H9 (cell line): ENCODE measurements around the gene SNAPC2. TPM values are rescaled to one million over a fixed set of nuclear protein-coding genes. Genes with fewer than 3 reads are reported as not detected.

ENCODE experiments used
- DNase-seq: peaks from one replicate; pipeline ENCODE4 v3.0.0-alpha.2; 2017
- H2AFZ ChIP-seq: one replicate; pipeline ENCODE4 v1.6.1; 2013; ENCODE audit warnings: mild to moderate bottlenecking, low read length, control low read depth, moderate library complexity
- H2AK5ac ChIP-seq: 2 replicates; pipeline ENCODE4 v1.6.1; 2013; ENCODE audit warnings: low read length, control low read depth, mixed read lengths; ENCODE audit not compliant: insufficient read length
- H2BK120ac ChIP-seq: one replicate; pipeline ENCODE4 v1.6.1; 2013; ENCODE audit warnings: low read depth, mild to moderate bottlenecking, low read length, control low read depth, inconsistent platforms; ENCODE audit not compliant: poor library complexity, severe bottlenecking
- H2BK12ac ChIP-seq: 2 replicates; pipeline ENCODE4 v1.6.1; 2013; ENCODE audit warnings: low read length, control low read depth, mixed read lengths, low read depth; ENCODE audit not compliant: insufficient read length
- H2BK15ac ChIP-seq: 2 replicates; pipeline ENCODE4 v1.6.1; 2013; ENCODE audit warnings: low read depth, low read length, control low read depth
- H2BK20ac ChIP-seq: one replicate; pipeline ENCODE4 v1.6.1; 2013; ENCODE audit warnings: low read depth, mild to moderate bottlenecking, low read length, control low read depth, inconsistent platforms; ENCODE audit not compliant: poor library complexity, severe bottlenecking
- H2BK5ac ChIP-seq: 2 replicates; pipeline ENCODE4 v1.6.1; 2013; ENCODE audit warnings: low read length, control low read depth, mixed read lengths; ENCODE audit not compliant: insufficient read length
- H3K14ac ChIP-seq: 2 replicates; pipeline ENCODE4 v1.6.1; 2013; ENCODE audit warnings: low read length, control low read depth; ENCODE audit not compliant: insufficient read depth
- H3K18ac ChIP-seq: 2 replicates; pipeline ENCODE4 v1.6.1; 2013; ENCODE audit warnings: low read depth, mild to moderate bottlenecking, mixed read lengths, low read length, control low read depth; ENCODE audit not compliant: insufficient read length
- H3K23ac ChIP-seq: 2 replicates; pipeline ENCODE4 v1.6.1; 2013; ENCODE audit warnings: low read length, control low read depth, mixed read lengths, low read depth; ENCODE audit not compliant: insufficient read length
- H3K23me2 ChIP-seq: 2 replicates; pipeline ENCODE4 v1.6.1; 2013; ENCODE audit warnings: low read depth, mild to moderate bottlenecking, mixed read lengths, low read length, control low read depth; ENCODE audit not compliant: insufficient read length, poor library complexity, severe bottlenecking
- H3K27ac ChIP-seq: 2 replicates; pipeline ENCODE4 v1.5.1; 2013; ENCODE audit warnings: low read length, control low read depth, mixed read lengths, low read depth; ENCODE audit not compliant: insufficient read length
- H3K27me3 ChIP-seq: 2 replicates; pipeline ENCODE4 v1.6.1; 2013; ENCODE audit warnings: low read length, control low read depth, inconsistent platforms; ENCODE audit not compliant: insufficient read depth
- H3K4ac ChIP-seq: 2 replicates; pipeline ENCODE4 v1.6.1; 2013; ENCODE audit warnings: low read depth, mild to moderate bottlenecking, control low read depth, inconsistent platforms, low read length, moderate library complexity
- H3K4me1 ChIP-seq: 2 replicates; pipeline ENCODE4 v1.6.1; 2013; ENCODE audit warnings: low read length, control low read depth, inconsistent platforms; ENCODE audit not compliant: insufficient read depth
- H3K4me2 ChIP-seq: 2 replicates; pipeline ENCODE4 v1.6.1; 2013; ENCODE audit warnings: low read length, control low read depth, mixed read lengths; ENCODE audit not compliant: insufficient read length, insufficient read depth
- H3K56ac ChIP-seq: 2 replicates; pipeline ENCODE4 v1.6.1; 2013; ENCODE audit warnings: low read depth, mild to moderate bottlenecking, mixed read lengths, low read length, control low read depth; ENCODE audit not compliant: insufficient read length
- H3K79me1 ChIP-seq: 2 replicates; pipeline ENCODE4 v1.6.1; 2013; ENCODE audit warnings: low read depth, mild to moderate bottlenecking, moderate library complexity, low read length, control low read depth, inconsistent platforms; ENCODE audit not compliant: insufficient read depth, poor library complexity, severe bottlenecking
- H3K79me2 ChIP-seq: 2 replicates; pipeline ENCODE4 v1.6.1; 2013; ENCODE audit warnings: low read length, control low read depth, inconsistent platforms; ENCODE audit not compliant: insufficient read depth
- H3K9ac ChIP-seq: 2 replicates; pipeline ENCODE4 v1.6.1; 2013; ENCODE audit warnings: low read length, control low read depth, mixed read lengths; ENCODE audit not compliant: insufficient read length; ENCODE audit errors: extremely low read depth
- H3K9me3 ChIP-seq: one replicate; pipeline ENCODE4 v1.6.1; 2013; ENCODE audit warnings: low read depth, low read length, inconsistent platforms; ENCODE audit not compliant: control insufficient read depth
- H3T11ph ChIP-seq: one replicate; pipeline ENCODE4 v1.6.1; 2013; ENCODE audit warnings: mild to moderate bottlenecking, low read length, control low read depth, inconsistent platforms
- H4K20me1 ChIP-seq: one replicate; pipeline ENCODE4 v1.6.1; 2013; ENCODE audit not compliant: control insufficient read depth, insufficient read length, insufficient read depth
- H4K5ac ChIP-seq: 2 replicates; pipeline ENCODE4 v1.6.1; 2013; ENCODE audit warnings: low read depth, mild to moderate bottlenecking, mixed read lengths, low read length, control low read depth; ENCODE audit not compliant: insufficient read length
- H4K8ac ChIP-seq: replicated peaks from 2 replicates; pipeline ENCODE4 v1.6.1; 2013; ENCODE audit warnings: low read length, control low read depth, mixed read lengths, low read depth; ENCODE audit not compliant: insufficient read length
- H4K91ac ChIP-seq: 2 replicates; pipeline ENCODE4 v1.6.1; 2013; ENCODE audit warnings: low read depth, mild to moderate bottlenecking, moderate library complexity, mixed read lengths, low read length, control low read depth; ENCODE audit not compliant: insufficient read length
- H3K27ac Mint-ChIP-seq, 3 experiments: 2 replicates in 2 of 3; 3 replicates in 1 of 3; pipeline ENCODE4 v1.8.0; 2020 to 2021; ENCODE audit warnings: mixed read lengths in 3 of 3, mild to moderate bottlenecking in 1 of 3, moderate library complexity in 1 of 3
- H3K27me3 Mint-ChIP-seq: 2 replicates; pipeline ENCODE4 v1.8.0; 2021; ENCODE audit warnings: low read depth, mild to moderate bottlenecking, moderate library complexity, mixed read lengths
- H3K36me3 Mint-ChIP-seq, 3 experiments: 2 replicates in 2 of 3; 3 replicates in 1 of 3; pipeline ENCODE4 v1.8.0; 2020 to 2021; ENCODE audit warnings: low read depth in 3 of 3, mixed read lengths in 3 of 3; ENCODE audit not compliant: insufficient read depth in 1 of 3
- H3K4me1 Mint-ChIP-seq, 2 experiments: 2 replicates each; pipeline ENCODE4 v1.8.0; 2020; ENCODE audit warnings: mixed read lengths in 2 of 2
- H3K4me3 Mint-ChIP-seq, 2 experiments: 2 replicates in 1 of 2; 3 replicates in 1 of 2; pipeline ENCODE4 v1.8.0; 2020 to 2021; ENCODE audit warnings: mild to moderate bottlenecking in 2 of 2, mixed read lengths in 2 of 2, moderate library complexity in 1 of 2
- H3K9me3 Mint-ChIP-seq, 2 experiments: 2 replicates in 1 of 2; 3 replicates in 1 of 2; pipeline ENCODE4 v1.8.0; 2020; ENCODE audit warnings: mild to moderate bottlenecking in 2 of 2, mixed read lengths in 2 of 2, moderate library complexity in 1 of 2
- CTCF ChIP-seq: fragments of 200-600 bp; sonication (generic); conservative IDR thresholded peaks from 3 replicates; pipeline ENCODE4 v1.8.0; 2021; ENCODE audit warnings: antibody characterized with exemption, mild to moderate bottlenecking
- WGBS: extraction: QIAGEN DNeasy Blood & Tissue Kit; methylation state at CpG from one replicate; pipeline ENCODE4 v1.1.7; 2013; ENCODE audit warnings: missing lambda C conversion rate, low lambda C conversion rate, mixed read lengths; ENCODE audit not compliant: insufficient read length; ENCODE audit errors: extremely low coverage; 5-methylcytosine and 5-hydroxymethylcytosine counted together
- total RNA-seq: library from RNA; stranded (reverse); gene quantifications from 2 replicates; pipeline ENCODE4 v1.2.1, GENCODE V29; 2021

The SNAPC2 gene
- total RNA-seq, 1 experiment from 2014 or later = 17.8 TPM

DNA sequence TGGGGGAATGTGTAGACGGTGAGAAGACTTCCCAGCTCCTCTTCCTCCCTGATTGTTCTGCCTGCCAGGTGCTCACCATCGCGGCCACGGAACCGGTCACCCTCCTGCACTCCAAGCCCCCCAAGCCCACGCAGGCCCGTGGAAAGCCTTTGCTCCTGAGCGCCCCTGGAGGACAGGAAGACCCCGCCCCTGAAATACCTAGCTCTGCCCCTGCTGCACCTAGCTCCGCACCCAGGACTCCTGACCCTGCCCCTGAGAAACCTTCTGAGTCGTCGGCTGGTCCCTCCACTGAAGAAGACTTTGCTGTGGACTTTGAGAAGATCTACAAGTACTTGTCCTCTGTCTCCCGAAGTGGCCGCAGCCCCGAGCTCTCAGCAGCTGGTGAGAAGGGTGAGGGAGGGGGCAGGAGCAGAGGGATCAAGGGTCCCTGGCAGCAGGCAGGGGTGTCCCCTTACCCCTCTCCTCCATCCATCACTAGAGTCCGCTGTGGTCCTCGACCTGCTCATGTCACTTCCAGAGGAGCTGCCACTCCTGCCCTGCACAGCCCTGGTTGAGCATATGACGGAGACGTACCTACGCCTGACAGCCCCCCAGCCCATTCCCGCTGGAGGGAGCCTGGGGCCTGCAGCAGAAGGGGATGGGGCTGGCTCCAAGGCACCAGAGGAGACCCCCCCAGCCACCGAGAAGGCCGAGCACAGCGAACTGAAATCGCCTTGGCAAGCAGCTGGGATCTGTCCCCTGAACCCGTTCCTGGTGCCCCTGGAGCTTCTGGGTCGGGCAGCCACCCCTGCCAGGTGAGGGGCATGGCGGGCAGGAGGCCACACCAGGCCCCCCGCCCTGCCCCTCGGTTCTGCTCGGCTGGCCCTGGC is 2.1 kb downstream of the SNAPC2 start:
- H2BK20ac ChIP-seq = no peak overlapping the region
- Mint-ChIP-seq H3K27me3 (peaks cover 24% of the 10 kb centered on the region), H3K4me1 (peaks cover 20 to 25% of the 10 kb centered on the region in 2 experiments), H3K36me3 (peaks cover 7 to 16% (median 12%) of the 10 kb centered on the region in 3 experiments; a peak in 5 of 7 replicates), H3K27ac (no peak overlapping the region), H3K9me3 (no peaks in the 10 kb centered on the region; a peak in 1 of 5 replicates), H3K4me3 (peak overlapping the region in 1 of 2 experiments; percentile 55; a peak in 1 of 5 replicates)
- H3K18ac ChIP-seq = no peak overlapping the region
- TF ChIP-seq CTCF = peak; percentile 26; the same call in 1 of the 3 replicates
- H3K23me2 ChIP-seq = peaks cover 11% of the 10 kb centered on the region
- no peak overlapping the region for H4K91ac ChIP-seq
- DNase-seq = no peak
- no peak overlapping the region for H3T11ph ChIP-seq
- no peak overlapping the region for H2AK5ac ChIP-seq
- H3K79me1 ChIP-seq = no peaks in the 10 kb centered on the region
- no peak overlapping the region for H3K9ac ChIP-seq
- no peak overlapping the region for H4K5ac ChIP-seq
- H3K27me3 ChIP-seq = peaks cover 3% of the 10 kb centered on the region; the same call in 1 of the 2 replicates
- no peak overlapping the region for H4K8ac ChIP-seq
- H3K4ac ChIP-seq = no peak overlapping the region
- no peak overlapping the region for H3K23ac ChIP-seq
- no peaks in the 10 kb centered on the region for H3K79me2 ChIP-seq
- no peak overlapping the region for H2BK5ac ChIP-seq
- H3K4me2 ChIP-seq = no peak overlapping the region
- H3K14ac ChIP-seq = no peak overlapping the region
- H2BK12ac ChIP-seq = no peak overlapping the region
- no peak overlapping the region for H3K27ac ChIP-seq
- H3K4me1 ChIP-seq = 0 out of 2 replicates have a peak, but pooled peaks cover 4% of the 10 kb centered on the region
- H4K20me1 ChIP-seq = no peaks in the 10 kb centered on the region
- H2BK120ac ChIP-seq = no peak overlapping the region
- no peak overlapping the region for H2AFZ ChIP-seq
- no peaks in the 10 kb centered on the region for H3K9me3 ChIP-seq
- no peak overlapping the region for H3K56ac ChIP-seq
- no CpG with 5 or more reads among the region's 31 CpGs for WGBS
- no peak overlapping the region for H2BK15ac ChIP-seq
